Peyer's patch (tissue), 4 donors: Measurements from ENCODE around the gene EFNA5. TPM values are rescaled to one million over a fixed set of nuclear protein-coding genes. Genes with fewer than 3 reads are reported as not detected.

ENCODE experiments used
- DNase-seq, 3 donors: peaks; one replicate each; pipeline ENCODE4 v3.0.0-alpha.2; 2017 to 2019
- H3K27ac ChIP-seq, 4 donors: fragments of 200-600 bp; sonication (generic); one replicate each; pipeline ENCODE4 v1.5.1; 2016 to 2019
- H3K27me3 ChIP-seq, 2 donors: fragments of 200-600 bp; sonication (generic); one replicate each; pipeline ENCODE4 v1.5.1; 2019
- H3K36me3 ChIP-seq, 3 donors: fragments of 200-600 bp; sonication (generic); one replicate each; pipeline ENCODE4 v1.5.1; 2016 to 2019
- H3K4me1 ChIP-seq, 4 donors: fragments of 200-600 bp; sonication (generic); one replicate each; pipeline ENCODE4 v1.5.1; 2016 to 2019
- H3K4me3 ChIP-seq, 4 donors: fragments of 200-600 bp; sonication (generic); 1 replicate in 3 of 4; 2 replicates in 1 of 4; pipeline ENCODE4 v1.5.1; 2016 to 2019; ENCODE audit warnings: mild to moderate bottlenecking in 1 of 4
- H3K9me3 ChIP-seq, 4 donors: fragments of 200-600 bp; sonication (generic); one replicate each; pipeline ENCODE4 v1.5.1; 2016 to 2019; ENCODE audit warnings: mild to moderate bottlenecking in 1 of 4
- POLR2A ChIP-seq, 2 donors: fragments of 450-650 bp; IDR thresholded peaks; one replicate each; pipeline ENCODE4 v1.5.1; 2017; ENCODE audit warnings: antibody characterized with exemption in 2 of 2, mild to moderate bottlenecking in 2 of 2, moderate library complexity in 2 of 2
- total RNA-seq, 4 donors: library from RNA; depleted of rRNA; stranded (reverse); fragments of >200 nt; gene quantifications; one replicate each; pipeline ENCODE4 v1.1.0, GENCODE V29; 2016
- TF ChIP-seq, protein P1 (sequence below), 6 experiments: fragments of 450-650 bp in 4 of 6; fragments of 200-600 bp in 2 of 6; sonication (generic) in 1 of 6; IDR thresholded peaks; one replicate each; pipeline ENCODE4 v1.5.1; 2017 to 2019; ENCODE audit warnings: antibody characterized with exemption in 6 of 6, mild to moderate bottlenecking in 3 of 6, moderate library complexity in 1 of 6

The EFNA5 gene
- total RNA-seq, 4 donors from 2014 or later = 1.1 to 27.5 (median 1.1) TPM; not detected in 1

DNA sequence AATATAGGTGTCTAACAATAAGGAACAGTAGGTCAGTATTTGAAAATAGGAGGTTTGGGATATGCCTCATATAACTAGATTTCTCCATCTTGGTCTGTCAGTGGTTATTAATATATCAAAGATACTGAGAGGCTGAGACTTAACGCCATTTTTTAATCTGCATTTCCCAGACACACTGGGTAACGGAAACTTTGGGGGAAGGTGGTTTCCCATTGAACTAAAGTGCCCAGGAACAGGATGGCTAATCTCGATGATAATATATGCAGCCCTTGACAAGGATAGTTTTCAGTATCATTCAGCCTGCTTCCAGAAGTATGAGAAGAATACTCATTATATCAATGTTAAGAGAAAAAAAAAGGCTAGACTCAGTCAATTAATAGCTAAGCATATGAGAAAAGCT lies 30.7 kb downstream of the EFNA5 start:
- no peaks in the 10 kb centered on the region for H3K9me3 ChIP-seq
- H3K4me3 ChIP-seq = no peak overlapping the region
- no peaks in the 10 kb centered on the region for H3K4me1 ChIP-seq
- TF ChIP-seq POLR2A (IDR thresholded peaks at IDR 0.05) = no peak
- TF ChIP-seq, protein P1, sequence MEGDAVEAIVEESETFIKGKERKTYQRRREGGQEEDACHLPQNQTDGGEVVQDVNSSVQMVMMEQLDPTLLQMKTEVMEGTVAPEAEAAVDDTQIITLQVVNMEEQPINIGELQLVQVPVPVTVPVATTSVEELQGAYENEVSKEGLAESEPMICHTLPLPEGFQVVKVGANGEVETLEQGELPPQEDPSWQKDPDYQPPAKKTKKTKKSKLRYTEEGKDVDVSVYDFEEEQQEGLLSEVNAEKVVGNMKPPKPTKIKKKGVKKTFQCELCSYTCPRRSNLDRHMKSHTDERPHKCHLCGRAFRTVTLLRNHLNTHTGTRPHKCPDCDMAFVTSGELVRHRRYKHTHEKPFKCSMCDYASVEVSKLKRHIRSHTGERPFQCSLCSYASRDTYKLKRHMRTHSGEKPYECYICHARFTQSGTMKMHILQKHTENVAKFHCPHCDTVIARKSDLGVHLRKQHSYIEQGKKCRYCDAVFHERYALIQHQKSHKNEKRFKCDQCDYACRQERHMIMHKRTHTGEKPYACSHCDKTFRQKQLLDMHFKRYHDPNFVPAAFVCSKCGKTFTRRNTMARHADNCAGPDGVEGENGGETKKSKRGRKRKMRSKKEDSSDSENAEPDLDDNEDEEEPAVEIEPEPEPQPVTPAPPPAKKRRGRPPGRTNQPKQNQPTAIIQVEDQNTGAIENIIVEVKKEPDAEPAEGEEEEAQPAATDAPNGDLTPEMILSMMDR (IDR thresholded peaks at IDR 0.05) = no peak
- DNase-seq = no peak
- H3K27ac ChIP-seq = no peak overlapping the region
- no peaks in the 10 kb centered on the region for H3K27me3 ChIP-seq
- no peaks in the 10 kb centered on the region for H3K36me3 ChIP-seq

DNA sequence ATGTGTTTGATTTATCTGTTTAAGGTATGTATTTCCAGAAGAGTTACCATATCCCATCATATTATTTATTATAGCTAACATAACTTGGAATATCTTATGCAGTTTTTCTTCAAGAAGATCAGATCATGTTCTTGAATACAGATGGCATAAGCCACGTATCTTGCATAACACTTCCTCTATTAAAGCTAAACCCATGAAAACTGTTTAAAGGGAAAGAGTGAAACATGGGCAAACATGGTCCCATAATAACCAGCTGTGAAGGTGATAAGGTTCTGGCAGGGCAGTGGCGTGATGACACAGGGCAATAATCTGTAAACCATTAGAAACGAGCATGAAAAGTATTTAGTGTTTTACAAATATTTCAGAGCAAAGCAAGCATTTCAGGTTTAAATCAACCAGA lies 34.2 kb downstream of the EFNA5 start:
- Histone ChIP-seq H3K4me1 (no peaks in the 10 kb centered on the region), H3K36me3 (no peaks in the 10 kb centered on the region), H3K4me3 (no peak overlapping the region), H3K27me3 (no peaks in the 10 kb centered on the region), H3K9me3 (no peaks in the 10 kb centered on the region), H3K27ac (no peak overlapping the region)
- TF ChIP-seq, protein P1 (IDR thresholded peaks at IDR 0.05) = no peak
- TF ChIP-seq POLR2A (IDR thresholded peaks at IDR 0.05) = no peak
- no peak for DNase-seq

DNA sequence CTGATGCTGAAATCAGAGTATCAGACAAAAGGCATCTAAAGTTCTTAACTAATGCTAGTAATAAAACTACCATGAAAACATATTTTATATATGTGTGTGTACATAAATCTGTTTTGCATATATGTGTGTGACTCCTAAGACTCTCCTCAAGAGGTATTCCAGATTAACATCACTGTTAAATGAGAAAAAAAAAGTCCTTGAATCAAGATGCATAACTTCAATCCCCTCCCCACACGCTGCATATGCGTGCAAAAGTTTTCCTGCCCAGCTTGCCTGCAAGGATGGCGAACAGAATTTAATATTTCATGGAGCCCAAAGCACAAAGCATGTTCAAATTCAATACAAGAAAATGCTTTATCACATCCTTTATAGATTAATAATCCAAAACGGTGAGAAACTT lies 34.7 kb downstream of the EFNA5 start:
- no peak overlapping the region for H3K27ac ChIP-seq
- no peak overlapping the region for H3K4me3 ChIP-seq
- TF ChIP-seq, protein P1 (IDR thresholded peaks at IDR 0.05) = no peak
- H3K9me3 ChIP-seq = no peaks in the 10 kb centered on the region
- H3K4me1 ChIP-seq = no peaks in the 10 kb centered on the region
- no peak for DNase-seq
- no peaks in the 10 kb centered on the region for H3K36me3 ChIP-seq
- no peaks in the 10 kb centered on the region for H3K27me3 ChIP-seq

DNA sequence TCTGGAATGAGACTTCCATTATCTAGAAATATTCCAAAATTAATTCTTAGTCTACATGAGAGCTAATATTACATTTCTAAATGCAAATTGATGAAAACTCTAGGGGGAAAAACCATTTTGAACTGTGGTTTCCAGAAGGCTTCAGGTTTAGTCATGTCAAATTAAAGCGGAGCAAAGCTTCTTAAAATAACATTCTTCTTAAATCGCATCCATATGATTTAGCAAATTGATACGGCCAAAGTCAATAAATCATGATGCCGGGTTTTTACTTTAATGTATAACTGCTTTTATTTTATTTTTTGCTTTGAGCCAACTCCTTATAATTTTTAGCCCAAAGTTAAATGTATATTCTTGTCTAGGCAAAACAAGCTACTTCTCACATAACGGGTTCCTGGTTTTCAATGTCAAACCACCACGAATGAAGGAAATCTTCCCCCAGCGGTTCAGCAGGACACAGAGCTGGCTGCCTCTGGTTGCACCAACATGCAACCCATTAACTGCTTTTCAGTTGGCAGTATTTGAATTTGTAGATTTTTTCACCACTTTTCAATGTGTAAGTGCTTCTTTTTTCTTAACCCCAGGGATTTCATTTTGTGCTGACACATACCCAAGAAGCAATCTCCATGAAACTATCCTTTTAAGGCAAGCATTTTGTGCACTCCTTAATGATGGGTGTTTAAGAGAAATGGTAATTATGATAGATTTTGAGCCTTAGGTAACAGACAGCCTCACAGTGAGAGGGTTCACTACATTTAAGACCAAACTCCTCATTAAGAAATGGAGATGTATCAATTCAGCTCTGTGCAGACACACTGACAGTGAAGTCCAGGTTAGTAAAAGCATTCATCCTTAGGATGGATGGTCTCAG lies 35.5 kb downstream of the EFNA5 start:
- H3K9me3 ChIP-seq = no peaks in the 10 kb centered on the region
- H3K4me3 ChIP-seq = no peak overlapping the region
- no peak overlapping the region for H3K27ac ChIP-seq
- no peaks in the 10 kb centered on the region for H3K27me3 ChIP-seq
- H3K4me1 ChIP-seq = no peaks in the 10 kb centered on the region
- DNase-seq = no peak
- no peak for TF ChIP-seq POLR2A (IDR thresholded peaks at IDR 0.05)
- TF ChIP-seq, protein P1 (IDR thresholded peaks at IDR 0.05) = no peak
- H3K36me3 ChIP-seq = no peaks in the 10 kb centered on the region

DNA sequence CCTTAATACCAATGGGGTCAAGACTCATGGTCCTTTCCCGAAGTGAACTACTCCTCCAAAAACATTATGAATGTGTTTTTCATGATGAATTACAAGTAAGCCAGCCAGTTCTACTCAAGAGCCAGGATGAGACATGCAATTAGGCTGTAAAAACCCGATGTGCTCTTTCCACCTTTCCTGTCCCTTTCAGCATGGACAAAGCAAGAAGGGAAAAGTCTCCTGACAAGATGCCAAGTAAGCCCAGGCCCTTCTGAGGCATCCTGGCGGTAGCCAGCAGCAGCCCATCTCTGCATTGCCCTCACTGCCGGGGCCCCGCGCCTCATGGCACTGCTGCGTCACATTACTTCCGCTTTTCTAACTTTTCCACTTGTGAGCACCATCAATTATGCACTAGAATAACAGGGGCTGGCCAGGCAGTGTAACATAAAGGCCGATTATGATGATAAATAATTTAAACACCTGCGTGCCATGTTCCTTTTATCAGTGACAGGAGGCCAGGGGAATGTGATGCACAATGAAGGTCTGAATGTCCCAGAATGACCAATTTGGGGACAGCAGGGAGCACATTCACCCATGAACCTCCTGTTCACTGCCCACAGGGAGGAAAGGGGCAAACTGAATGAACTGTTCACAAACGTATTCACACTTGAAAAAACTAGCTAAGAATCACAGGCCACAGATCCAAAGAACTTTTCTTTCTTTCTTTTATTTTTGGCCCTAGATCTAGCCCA lies 37.4 kb downstream of the EFNA5 start:
- no peak for DNase-seq
- Histone ChIP-seq H3K4me3 (no peak overlapping the region), H3K36me3 (no peaks in the 10 kb centered on the region)

More for the DNA sequence above, 37.4 kb downstream of the EFNA5 start:
- no peaks in the 10 kb centered on the region for H3K4me1 ChIP-seq
- H3K9me3 ChIP-seq = no peaks in the 10 kb centered on the region
- TF ChIP-seq, protein P1 (IDR thresholded peaks at IDR 0.05) = no peak
- no peak for TF ChIP-seq POLR2A (IDR thresholded peaks at IDR 0.05)
- H3K27me3 ChIP-seq = no peaks in the 10 kb centered on the region
- H3K27ac ChIP-seq = no peak overlapping the region
